Caki2 (cell line): ENCODE data around the gene PITRM1. TPM values are rescaled to one million over a fixed set of nuclear protein-coding genes. Genes with fewer than 3 reads are reported as not detected.
"Not testable (repeated sequence)": the region's sequence is repeated elsewhere in the genome, so short reads cannot be mapped to it uniquely, and the experiment has no call there.

ENCODE experiments used
- DNase-seq: peaks from one replicate; pipeline ENCODE4 v3.0.0-alpha.2; 2015; ENCODE audit warnings: low read depth
- in situ Hi-C: cut with HindIII; loops from 2 replicates; pipeline ENCODE4 v1.10.0; 2016; ENCODE audit warnings: low sequenced_read_pairs, low pct_unique_long_range_greater_than_20kb, mixed read lengths
- total RNA-seq: library from RNA; depleted of rRNA; stranded (reverse); fragments of >200 nt; shearing (Covaris generic); gene quantifications from 2 replicates; pipeline ENCODE4 v1.2.3, GENCODE V29; 2014; ENCODE audit warnings: low replicate concordance

PITRM1 gene
- total RNA-seq, 1 experiment from 2014 or later: 132 TPM

GRCh38 chr10:3172081-3172445 is 519 bp downstream of the PITRM1 start:
- peak; percentile 82 for DNase-seq
- in situ Hi-C loops: no loop called here

GRCh38 chr10:3171488-3171887 is 1.1 kb downstream of the PITRM1 start:
- DNase-seq, in situ Hi-C loops: not testable (repeated sequence)

GRCh38 chr10:3169673-3170072 is 2.9 kb downstream of the PITRM1 start:
- no peak for DNase-seq
- in situ Hi-C loops: no loop called here

- in situ Hi-C loops: no loop called here
Observed at GRCh38 chr10:3169271-3169670, 3.3 kb downstream of the PITRM1 start.

GRCh38 chr10:3167611-3168330 is 4.8 kb downstream of the PITRM1 start:
- no peak for DNase-seq
- in situ Hi-C loops: no loop called here

More at GRCh38 chr10:3169271-3169670, 3.3 kb downstream of the PITRM1 start:
- DNase-seq: no peak

- DNase-seq: no peak
- in situ Hi-C loops: no loop called here
Observed at GRCh38 chr10:3166496-3167290, 5.9 kb downstream of the PITRM1 start.

- no peak for DNase-seq
- in situ Hi-C loops: no loop called here
Observed at GRCh38 chr10:3165196-3165595, 7.4 kb downstream of the PITRM1 start.

GRCh38 chr10:3163879-3164278 is 8.7 kb downstream of the PITRM1 start:
- in situ Hi-C loops: no loop called here
- no peak for DNase-seq

GRCh38 chr10:3162533-3162932 is 10.0 kb downstream of the PITRM1 start:
- in situ Hi-C loops: no loop called here
- no peak for DNase-seq

- in situ Hi-C loops: no loop called here
- no peak for DNase-seq
Observed at GRCh38 chr10:3159152-3159551, 13.4 kb downstream of the PITRM1 start.

- DNase-seq: no peak
- in situ Hi-C loops: no loop called here
Observed at GRCh38 chr10:3154666-3155065, 17.9 kb downstream of the PITRM1 start.

GRCh38 chr10:3152566-3152935 is 20.0 kb downstream of the PITRM1 start:
- in situ Hi-C loops: no loop called here
- DNase-seq: no peak

GRCh38 chr10:3151889-3152565 is 20.6 kb downstream of the PITRM1 start:
- in situ Hi-C loops: no loop called here
- no peak for DNase-seq

GRCh38 chr10:3150961-3151360 is 21.6 kb downstream of the PITRM1 start:
- DNase-seq: no peak
- in situ Hi-C loops: no loop called here

GRCh38 chr10:3150366-3150765 is 22.2 kb downstream of the PITRM1 start:
- DNase-seq: no peak
- in situ Hi-C loops: no loop called here

GRCh38 chr10:3149918-3150317 is 22.7 kb downstream of the PITRM1 start:
- in situ Hi-C loops: no loop called here
- DNase-seq: no peak

GRCh38 chr10:3148994-3149393 is 23.6 kb downstream of the PITRM1 start:
- DNase-seq: no peak
- in situ Hi-C loops: no loop called here

GRCh38 chr10:3148041-3148440 is 24.5 kb downstream of the PITRM1 start:
- DNase-seq: no peak
- in situ Hi-C loops: no loop called here

- DNase-seq: no peak
- in situ Hi-C loops: no loop called here
Observed at GRCh38 chr10:3147117-3147820, 25.3 kb downstream of the PITRM1 start.
